Astrocyte (in vitro differentiated cells and primary cell): Measurements from ENCODE around the gene TMEM222. TPM values are rescaled to one million over a fixed set of nuclear protein-coding genes. Genes with fewer than 3 reads are reported as not detected.

Experiments used
- DNase-seq: peaks from one replicate; pipeline ENCODE4 v3.0.0-alpha.2; 2010; ENCODE audit warnings: low read depth
- FAIRE-seq: peaks from 2 replicates; lab custom pipeline; 2011; peaks lifted over from hg19 to GRCh38; lab: Jason Lieb, UNC
- H2AFZ ChIP-seq: 2 replicates; pipeline ENCODE4 v1.6.0; 2012; ENCODE audit warnings: low read depth, low read length, inconsistent platforms
- H3K27ac ChIP-seq: 2 replicates; pipeline ENCODE4 v1.5.1; 2011; ENCODE audit warnings: low read depth, low read length, inconsistent platforms
- H3K27me3 ChIP-seq: 2 replicates; pipeline ENCODE4 v1.6.0; 2011; ENCODE audit warnings: low read length, inconsistent platforms; ENCODE audit not compliant: insufficient read depth
- H3K36me3 ChIP-seq: 2 replicates; pipeline ENCODE4 v1.5.1; 2011; ENCODE audit warnings: low read length, inconsistent platforms; ENCODE audit not compliant: insufficient read depth
- H3K4me1 ChIP-seq: 2 replicates; pipeline ENCODE4 v1.5.1; 2011; ENCODE audit warnings: low read length, inconsistent platforms; ENCODE audit not compliant: insufficient read depth
- H3K4me2 ChIP-seq: 2 replicates; pipeline ENCODE4 v1.6.0; 2012; ENCODE audit warnings: low read length, inconsistent platforms
- H3K4me3 ChIP-seq: 2 replicates; pipeline ENCODE4 v1.5.1; 2011; ENCODE audit warnings: low read depth, mild to moderate bottlenecking, low read length, inconsistent platforms; ENCODE audit not compliant: insufficient read depth
- H3K79me2 ChIP-seq: 2 replicates; pipeline ENCODE4 v1.6.0; 2012; ENCODE audit warnings: mild to moderate bottlenecking, low read length, inconsistent platforms; ENCODE audit not compliant: insufficient read depth
- H3K9ac ChIP-seq: 2 replicates; pipeline ENCODE4 v1.6.0; 2012; ENCODE audit warnings: mild to moderate bottlenecking, low read length, inconsistent platforms
- H3K9me3 ChIP-seq: 2 replicates; pipeline ENCODE4 v1.5.1; 2012; ENCODE audit warnings: low read depth, mild to moderate bottlenecking, low read length, inconsistent platforms; ENCODE audit not compliant: insufficient read depth
- H4K20me1 ChIP-seq: 2 replicates; pipeline ENCODE4 v1.6.0; 2012; ENCODE audit warnings: low read length, inconsistent platforms; ENCODE audit not compliant: insufficient read depth
- H3K27ac Mint-ChIP-seq: one replicate; pipeline ENCODE4 v1.8.0; 2021; ENCODE audit warnings: mild to moderate bottlenecking, mixed read lengths; ENCODE audit not compliant: unreplicated experiment
- H3K27me3 Mint-ChIP-seq: one replicate; pipeline ENCODE4 v1.8.0; 2021; ENCODE audit warnings: low read depth, mixed read lengths; ENCODE audit not compliant: unreplicated experiment
- H3K36me3 Mint-ChIP-seq: one replicate; pipeline ENCODE4 v1.8.0; 2021; ENCODE audit warnings: low read depth, mixed read lengths; ENCODE audit not compliant: unreplicated experiment
- H3K4me1 Mint-ChIP-seq: one replicate; pipeline ENCODE4 v1.8.0; 2021; ENCODE audit warnings: low read depth, mixed read lengths; ENCODE audit not compliant: unreplicated experiment
- H3K4me3 Mint-ChIP-seq: one replicate; pipeline ENCODE4 v1.8.0; 2021; ENCODE audit warnings: mild to moderate bottlenecking, moderate library complexity, mixed read lengths; ENCODE audit not compliant: unreplicated experiment
- H3K9me3 Mint-ChIP-seq: one replicate; pipeline ENCODE4 v1.8.0; 2021; ENCODE audit warnings: mild to moderate bottlenecking, mixed read lengths; ENCODE audit not compliant: unreplicated experiment
- EZH2 ChIP-seq: IDR thresholded peaks from 2 replicates; pipeline ENCODE4 v1.6.1; 2012; ENCODE audit warnings: mild to moderate bottlenecking, low read length, inconsistent platforms; ENCODE audit not compliant: insufficient read depth
- total RNA-seq: library from RNA; stranded (reverse); gene quantifications from 2 replicates; pipeline ENCODE4 v1.2.1, GENCODE V29; 2021
- TF ChIP-seq, protein P1 (sequence below): IDR thresholded peaks from 2 replicates; pipeline ENCODE4 v1.5.1; 2011; ENCODE audit warnings: low read depth, mild to moderate bottlenecking, inconsistent platforms, low read length, moderate library complexity; ENCODE audit not compliant: insufficient read depth

TMEM222 gene
- total RNA-seq, 1 donor from 2014 or later, result 46.0 TPM

- Histone ChIP-seq H3K27ac (no peak overlapping the region), H4K20me1 (no peaks in the 10 kb centered on the region), H3K4me3 (no peak overlapping the region), H2AFZ (no peak overlapping the region), H3K9me3 (no peaks in the 10 kb centered on the region), H3K79me2 (no peaks in the 10 kb centered on the region), H3K27me3 (no peaks in the 10 kb centered on the region), H3K4me1 (peaks cover 8% of the 10 kb centered on the region), H3K4me2 (no peak overlapping the region), H3K36me3 (no peaks in the 10 kb centered on the region), H3K9ac (no peak overlapping the region)
- TF ChIP-seq, protein P1, sequence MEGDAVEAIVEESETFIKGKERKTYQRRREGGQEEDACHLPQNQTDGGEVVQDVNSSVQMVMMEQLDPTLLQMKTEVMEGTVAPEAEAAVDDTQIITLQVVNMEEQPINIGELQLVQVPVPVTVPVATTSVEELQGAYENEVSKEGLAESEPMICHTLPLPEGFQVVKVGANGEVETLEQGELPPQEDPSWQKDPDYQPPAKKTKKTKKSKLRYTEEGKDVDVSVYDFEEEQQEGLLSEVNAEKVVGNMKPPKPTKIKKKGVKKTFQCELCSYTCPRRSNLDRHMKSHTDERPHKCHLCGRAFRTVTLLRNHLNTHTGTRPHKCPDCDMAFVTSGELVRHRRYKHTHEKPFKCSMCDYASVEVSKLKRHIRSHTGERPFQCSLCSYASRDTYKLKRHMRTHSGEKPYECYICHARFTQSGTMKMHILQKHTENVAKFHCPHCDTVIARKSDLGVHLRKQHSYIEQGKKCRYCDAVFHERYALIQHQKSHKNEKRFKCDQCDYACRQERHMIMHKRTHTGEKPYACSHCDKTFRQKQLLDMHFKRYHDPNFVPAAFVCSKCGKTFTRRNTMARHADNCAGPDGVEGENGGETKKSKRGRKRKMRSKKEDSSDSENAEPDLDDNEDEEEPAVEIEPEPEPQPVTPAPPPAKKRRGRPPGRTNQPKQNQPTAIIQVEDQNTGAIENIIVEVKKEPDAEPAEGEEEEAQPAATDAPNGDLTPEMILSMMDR, result no peak
- no peak for TF ChIP-seq EZH2
- Mint-ChIP-seq H3K4me3 (no peak overlapping the region), H3K36me3 (peaks cover 5% of the 10 kb centered on the region), H3K27ac (no peak overlapping the region), H3K27me3 (no peaks in the 10 kb centered on the region), H3K9me3 (no peaks in the 10 kb centered on the region), H3K4me1 (peaks cover 16% of the 10 kb centered on the region)
- FAIRE-seq (no peak), DNase-seq (no peak)
Measured at GRCh38 chr1:27306071-27306470, 15.9 kb upstream of the TMEM222 start.

GRCh38 chr1:27306892-27307761 is 14.8 kb upstream of the TMEM222 start:
- FAIRE-seq (no peak), DNase-seq (no peak)
- Mint-ChIP-seq H3K9me3 (no peaks in the 10 kb centered on the region), H3K27me3 (no peaks in the 10 kb centered on the region), H3K27ac (no peak overlapping the region), H3K4me1 (peaks cover 5% of the 10 kb centered on the region), H3K4me3 (no peak overlapping the region), H3K36me3 (peaks cover 3% of the 10 kb centered on the region)
- Histone ChIP-seq H4K20me1 (no peaks in the 10 kb centered on the region), H3K27ac (no peak overlapping the region), H3K9me3 (no peaks in the 10 kb centered on the region), H3K4me1 (no peaks in the 10 kb centered on the region), H3K4me3 (no peak overlapping the region), H3K4me2 (no peak overlapping the region), H3K9ac (no peak overlapping the region), H3K79me2 (no peaks in the 10 kb centered on the region), H3K36me3 (no peaks in the 10 kb centered on the region), H3K27me3 (no peaks in the 10 kb centered on the region), H2AFZ (no peak overlapping the region)
- no peak for TF ChIP-seq EZH2
- TF ChIP-seq, protein P1, result no peak
